ENCODE data around the gene MSH3.

DNA sequence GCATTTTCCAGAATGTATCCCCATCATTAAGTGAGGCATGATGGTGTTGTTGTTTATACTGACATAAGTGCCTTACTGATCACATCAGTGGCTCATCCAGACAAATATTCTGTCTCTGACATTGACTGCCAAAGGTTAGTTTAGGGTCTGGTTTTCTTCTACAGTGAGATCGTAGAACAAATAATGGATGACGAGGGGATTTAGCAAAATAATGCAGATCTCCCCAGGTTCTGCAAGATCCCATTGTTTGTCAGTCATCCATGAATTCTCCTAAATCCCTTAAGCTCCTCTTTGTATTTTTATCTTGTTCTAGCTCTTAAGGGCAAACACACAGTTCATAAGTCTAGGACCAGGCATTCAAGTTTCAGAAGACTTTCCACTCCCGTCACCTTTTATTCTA lies 93.5 kb downstream of the MSH3 start:
- TF ChIP-seq, protein P1, sequence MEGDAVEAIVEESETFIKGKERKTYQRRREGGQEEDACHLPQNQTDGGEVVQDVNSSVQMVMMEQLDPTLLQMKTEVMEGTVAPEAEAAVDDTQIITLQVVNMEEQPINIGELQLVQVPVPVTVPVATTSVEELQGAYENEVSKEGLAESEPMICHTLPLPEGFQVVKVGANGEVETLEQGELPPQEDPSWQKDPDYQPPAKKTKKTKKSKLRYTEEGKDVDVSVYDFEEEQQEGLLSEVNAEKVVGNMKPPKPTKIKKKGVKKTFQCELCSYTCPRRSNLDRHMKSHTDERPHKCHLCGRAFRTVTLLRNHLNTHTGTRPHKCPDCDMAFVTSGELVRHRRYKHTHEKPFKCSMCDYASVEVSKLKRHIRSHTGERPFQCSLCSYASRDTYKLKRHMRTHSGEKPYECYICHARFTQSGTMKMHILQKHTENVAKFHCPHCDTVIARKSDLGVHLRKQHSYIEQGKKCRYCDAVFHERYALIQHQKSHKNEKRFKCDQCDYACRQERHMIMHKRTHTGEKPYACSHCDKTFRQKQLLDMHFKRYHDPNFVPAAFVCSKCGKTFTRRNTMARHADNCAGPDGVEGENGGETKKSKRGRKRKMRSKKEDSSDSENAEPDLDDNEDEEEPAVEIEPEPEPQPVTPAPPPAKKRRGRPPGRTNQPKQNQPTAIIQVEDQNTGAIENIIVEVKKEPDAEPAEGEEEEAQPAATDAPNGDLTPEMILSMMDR (IDR thresholded peaks at IDR 0.05) = no peak
- TF ChIP-seq POLR2A (IDR thresholded peaks at IDR 0.05) = no peak

All from body of pancreas (tissue), 4 donors.